Keratinocyte (primary cell): ENCODE results near the gene FNDC3B. TPM values are rescaled to one million over a fixed set of nuclear protein-coding genes. Genes with fewer than 3 reads are reported as not detected.

Source experiments
- DNase-seq: peaks from one replicate; pipeline ENCODE4 v3.0.0-alpha.2; 2011; ENCODE audit warnings: low read depth, missing footprints, low spot score
- FAIRE-seq: peaks from 2 replicates; lab custom pipeline; 2011; peaks lifted over from hg19 to GRCh38; lab: Jason Lieb, UNC
- H2AFZ ChIP-seq: 2 replicates; pipeline ENCODE4 v1.6.0; 2012; ENCODE audit warnings: low read length, control low read depth, inconsistent platforms; ENCODE audit not compliant: control insufficient read depth
- H3K27ac ChIP-seq: 2 replicates; pipeline ENCODE4 v1.5.1; 2011; ENCODE audit warnings: low read length; ENCODE audit not compliant: control insufficient read depth, insufficient read depth
- H3K27me3 ChIP-seq: 3 replicates; pipeline ENCODE4 v1.6.0; 2011; ENCODE audit warnings: low read length; ENCODE audit not compliant: control insufficient read depth, insufficient read depth; ENCODE audit errors: extremely low read depth
- H3K36me3 ChIP-seq, 2 experiments: 2 replicates in 1 of 2; 3 replicates in 1 of 2; pipeline ENCODE4 v1.5.1; 2011; ENCODE audit warnings: low read length in 2 of 2, mild to moderate bottlenecking in 1 of 2; ENCODE audit not compliant: control insufficient read depth in 2 of 2, insufficient read depth in 2 of 2; ENCODE audit errors: extremely low read depth in 1 of 2
- H3K4me1 ChIP-seq: 3 replicates; pipeline ENCODE4 v1.5.1; 2011; ENCODE audit warnings: low read length; ENCODE audit not compliant: control insufficient read depth, insufficient read depth; ENCODE audit errors: extremely low read depth
- H3K4me2 ChIP-seq: 3 replicates; pipeline ENCODE4 v1.6.0; 2011; ENCODE audit warnings: low read depth, low read length; ENCODE audit not compliant: control insufficient read depth, insufficient read depth; ENCODE audit errors: extremely low read depth
- H3K4me3 ChIP-seq, 3 experiments: fragments of 200-600 bp in 1 of 3; sonication (generic) in 1 of 3; 2 replicates in 2 of 3; 3 replicates in 1 of 3; pipeline ENCODE4 v1.5.1; 2011 to 2016; ENCODE audit warnings: low read length in 3 of 3, mild to moderate bottlenecking in 3 of 3, control low read depth in 2 of 3, inconsistent platforms in 1 of 3, low read depth in 1 of 3, mixed read lengths in 1 of 3, mixed run types in 1 of 3, moderate library complexity in 1 of 3; ENCODE audit not compliant: control insufficient read depth in 2 of 3, insufficient read depth in 2 of 3; ENCODE audit errors: extremely low read depth in 1 of 3
- H3K79me2 ChIP-seq: 2 replicates; pipeline ENCODE4 v1.6.0; 2012; ENCODE audit warnings: low read length; ENCODE audit not compliant: control insufficient read depth, insufficient read depth
- H3K9ac ChIP-seq: 3 replicates; pipeline ENCODE4 v1.6.0; 2011; ENCODE audit warnings: low read length; ENCODE audit not compliant: control insufficient read depth, insufficient read depth; ENCODE audit errors: extremely low read depth
- H3K9me1 ChIP-seq: 3 replicates; pipeline ENCODE4 v1.6.0; 2011; ENCODE audit warnings: low read length; ENCODE audit not compliant: control insufficient read depth, insufficient read depth; ENCODE audit errors: extremely low read depth
- H3K9me3 ChIP-seq: 2 replicates; pipeline ENCODE4 v1.5.1; 2012; ENCODE audit warnings: low read depth, low read length; ENCODE audit not compliant: control insufficient read depth
- H4K20me1 ChIP-seq: 3 replicates; pipeline ENCODE4 v1.6.0; 2011; ENCODE audit warnings: low read length; ENCODE audit not compliant: control insufficient read depth, insufficient read depth; ENCODE audit errors: extremely low read depth
- CTCF ChIP-seq, 3 experiments: IDR thresholded peaks in 1 of 3; conservative IDR thresholded peaks in 1 of 3; optimal IDR thresholded peaks in 1 of 3; 2 replicates in 2 of 3; 3 replicates in 1 of 3; pipeline versions ENCODE3 to v1.5.1; 2011; ENCODE audit warnings: low read length in 3 of 3, mild to moderate bottlenecking in 3 of 3, moderate library complexity in 2 of 3, control low read depth in 1 of 3, inconsistent platforms in 1 of 3; ENCODE audit not compliant: insufficient read depth in 2 of 3; ENCODE audit errors: extremely low read depth in 1 of 3
- EZH2 ChIP-seq: IDR thresholded peaks from one replicate; pipeline ENCODE4 v1.6.1; 2012; ENCODE audit warnings: inconsistent platforms, mild to moderate bottlenecking, low read length, moderate library complexity
- dilution Hi-C: fragments of 300-500 bp; cut with MboI; formaldehyde crosslinking; loops from one replicate; pipeline ENCODE4 v1.7.0; 2020; ENCODE audit warnings: low sequenced_read_pairs; ENCODE audit not compliant: extremely low pct_ligation_motif_present
- polyA plus RNA-seq, 5 experiments: library from polyadenylated mRNA; depleted of rRNA in 3 of 5; stranded (reverse) in 3 of 5; stranded (forward) in 1 of 5; unstranded in 1 of 5; fragments of >200 nt; gene quantifications; 1 replicate in 1 of 5; 2 replicates in 3 of 5; 3 replicates in 1 of 5; pipeline versions ENCODE4 v1.2.1 to v1.2.3, GENCODE V29; 2011 to 2012; ENCODE audit warnings: missing spikeins in 2 of 5, low read depth in 1 of 5, low replicate concordance in 1 of 5

Gene FNDC3B
- polyA plus RNA-seq, 1 donor (not counting 4 experiments of a cell fraction or from before 2014, with no cell fraction given): 31.4 TPM

- peaks cover 0 to 9% of the 10 kb centered on the region in 2 experiments for H3K36me3 ChIP-seq
- H3K4me2 ChIP-seq: no peak overlapping the region
- no peak for FAIRE-seq
- no peak overlapping the region for H3K27ac ChIP-seq
- no peaks in the 10 kb centered on the region for H3K9me1 ChIP-seq
- DNase-seq: no peak
- TF ChIP-seq EZH2 (no peak), CTCF (optimal IDR thresholded peaks at IDR 0.05 in 1 of 3, IDR thresholded peaks at IDR 0.05 in 1 of 3, conservative IDR thresholded peaks at IDR 0.05 in 1 of 3; ENCODE audit: extremely low read depth in 1 of 3, insufficient read depth in 2 of 3, low read length in 3 of 3) (no peak)
- no peak overlapping the region for H2AFZ ChIP-seq
- no peaks in the 10 kb centered on the region for H4K20me1 ChIP-seq
- dilution Hi-C loops: no loop called here
- H3K4me3 ChIP-seq: no peak overlapping the region
- H3K9me3 ChIP-seq: no peaks in the 10 kb centered on the region
- no peak overlapping the region for H3K9ac ChIP-seq
- peaks cover 70% of the 10 kb centered on the region for H3K79me2 ChIP-seq
- H3K27me3 ChIP-seq: no peaks in the 10 kb centered on the region
- H3K4me1 ChIP-seq: peaks cover 51% of the 10 kb centered on the region
Observed at GRCh38 chr3:172085557-172085895, 46.1 kb downstream of the FNDC3B start.

- H3K27ac ChIP-seq: peak overlapping the region; percentile 79
- H3K27me3 ChIP-seq: no peaks in the 10 kb centered on the region
- FAIRE-seq (no peak), DNase-seq (no peak)
- no peak overlapping the region for H2AFZ ChIP-seq
- H3K9me1 ChIP-seq: no peaks in the 10 kb centered on the region
- no peaks in the 10 kb centered on the region for H4K20me1 ChIP-seq
- H3K9me3 ChIP-seq: no peaks in the 10 kb centered on the region
- dilution Hi-C loops: no loop called here
- peaks cover 0 to 9% of the 10 kb centered on the region in 2 experiments for H3K36me3 ChIP-seq
- peaks cover 54% of the 10 kb centered on the region for H3K4me1 ChIP-seq
- peaks cover 70% of the 10 kb centered on the region for H3K79me2 ChIP-seq
- TF ChIP-seq CTCF (optimal IDR thresholded peaks at IDR 0.05 in 1 of 3, IDR thresholded peaks at IDR 0.05 in 1 of 3, conservative IDR thresholded peaks at IDR 0.05 in 1 of 3; ENCODE audit: extremely low read depth in 1 of 3, insufficient read depth in 2 of 3, low read length in 3 of 3) (no peak), EZH2 (no peak)
- no peak overlapping the region for H3K9ac ChIP-seq
- no peak overlapping the region for H3K4me3 ChIP-seq
- peak overlapping the region; percentile 80 for H3K4me2 ChIP-seq
Observed at GRCh38 chr3:172086071-172086470, 46.7 kb downstream of the FNDC3B start.
